Measurements from ENCODE around the gene CREBRF.

DNA sequence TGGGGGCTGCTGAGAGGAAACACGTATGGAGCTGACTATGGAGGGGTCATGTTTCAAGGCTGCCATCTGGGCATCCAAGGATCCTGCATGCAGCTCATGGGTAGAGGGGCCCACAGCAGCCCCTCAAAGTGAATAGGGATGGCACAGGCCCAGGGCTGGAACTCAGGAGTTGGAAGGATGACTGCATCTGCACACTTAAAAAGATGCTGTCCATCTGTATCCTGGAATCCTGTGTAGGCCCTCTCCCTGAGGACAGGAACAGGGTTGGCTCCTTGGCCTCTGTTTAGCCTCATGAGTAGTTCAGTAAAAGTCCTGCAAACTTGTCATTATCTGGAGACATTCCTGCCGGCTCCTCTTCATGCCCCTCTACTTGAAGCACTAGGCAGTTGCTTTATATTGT is 92.2 kb downstream of the CREBRF start:
- no peak for TF ChIP-seq MCM2 (IDR thresholded peaks at IDR 0.05; ENCODE audit: low read depth)
- TF ChIP-seq ZNF23 (CRISPR knock-in tag; IDR thresholded peaks at IDR 0.05) = no peak
